ENCODE measurements around the gene PDE6C.

DNA sequence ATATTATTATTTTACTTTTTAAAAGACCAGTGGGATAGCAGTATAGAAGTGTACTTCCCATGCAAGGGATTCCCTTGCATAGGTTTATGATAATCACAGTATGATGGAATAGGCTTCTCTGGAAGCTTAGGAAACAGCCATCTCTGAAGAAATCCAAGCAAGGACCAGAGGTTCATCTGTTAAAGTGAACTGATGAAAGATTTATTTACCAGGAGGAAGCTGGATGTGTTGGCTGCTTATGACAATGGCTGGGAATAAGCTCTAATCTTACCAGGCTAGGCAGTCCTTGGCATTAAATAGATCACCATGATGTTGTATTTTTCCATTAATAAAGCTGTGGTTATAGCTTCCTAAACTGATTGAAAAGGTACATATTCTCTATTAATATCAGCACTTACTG, 58.0 kb downstream of the PDE6C start:
- TF ChIP-seq, protein P1, sequence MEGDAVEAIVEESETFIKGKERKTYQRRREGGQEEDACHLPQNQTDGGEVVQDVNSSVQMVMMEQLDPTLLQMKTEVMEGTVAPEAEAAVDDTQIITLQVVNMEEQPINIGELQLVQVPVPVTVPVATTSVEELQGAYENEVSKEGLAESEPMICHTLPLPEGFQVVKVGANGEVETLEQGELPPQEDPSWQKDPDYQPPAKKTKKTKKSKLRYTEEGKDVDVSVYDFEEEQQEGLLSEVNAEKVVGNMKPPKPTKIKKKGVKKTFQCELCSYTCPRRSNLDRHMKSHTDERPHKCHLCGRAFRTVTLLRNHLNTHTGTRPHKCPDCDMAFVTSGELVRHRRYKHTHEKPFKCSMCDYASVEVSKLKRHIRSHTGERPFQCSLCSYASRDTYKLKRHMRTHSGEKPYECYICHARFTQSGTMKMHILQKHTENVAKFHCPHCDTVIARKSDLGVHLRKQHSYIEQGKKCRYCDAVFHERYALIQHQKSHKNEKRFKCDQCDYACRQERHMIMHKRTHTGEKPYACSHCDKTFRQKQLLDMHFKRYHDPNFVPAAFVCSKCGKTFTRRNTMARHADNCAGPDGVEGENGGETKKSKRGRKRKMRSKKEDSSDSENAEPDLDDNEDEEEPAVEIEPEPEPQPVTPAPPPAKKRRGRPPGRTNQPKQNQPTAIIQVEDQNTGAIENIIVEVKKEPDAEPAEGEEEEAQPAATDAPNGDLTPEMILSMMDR (IDR thresholded peaks at IDR 0.05): no peak
- no peak for TF ChIP-seq POLR2A (IDR thresholded peaks at IDR 0.05)

All from adrenal gland (tissue), 5 donors.